Measurements from ENCODE around the gene ATF3.
A peak's percentile ranks its signal among the peaks of the same experiment; 100 is the strongest.

ATF3 gene

DNA sequence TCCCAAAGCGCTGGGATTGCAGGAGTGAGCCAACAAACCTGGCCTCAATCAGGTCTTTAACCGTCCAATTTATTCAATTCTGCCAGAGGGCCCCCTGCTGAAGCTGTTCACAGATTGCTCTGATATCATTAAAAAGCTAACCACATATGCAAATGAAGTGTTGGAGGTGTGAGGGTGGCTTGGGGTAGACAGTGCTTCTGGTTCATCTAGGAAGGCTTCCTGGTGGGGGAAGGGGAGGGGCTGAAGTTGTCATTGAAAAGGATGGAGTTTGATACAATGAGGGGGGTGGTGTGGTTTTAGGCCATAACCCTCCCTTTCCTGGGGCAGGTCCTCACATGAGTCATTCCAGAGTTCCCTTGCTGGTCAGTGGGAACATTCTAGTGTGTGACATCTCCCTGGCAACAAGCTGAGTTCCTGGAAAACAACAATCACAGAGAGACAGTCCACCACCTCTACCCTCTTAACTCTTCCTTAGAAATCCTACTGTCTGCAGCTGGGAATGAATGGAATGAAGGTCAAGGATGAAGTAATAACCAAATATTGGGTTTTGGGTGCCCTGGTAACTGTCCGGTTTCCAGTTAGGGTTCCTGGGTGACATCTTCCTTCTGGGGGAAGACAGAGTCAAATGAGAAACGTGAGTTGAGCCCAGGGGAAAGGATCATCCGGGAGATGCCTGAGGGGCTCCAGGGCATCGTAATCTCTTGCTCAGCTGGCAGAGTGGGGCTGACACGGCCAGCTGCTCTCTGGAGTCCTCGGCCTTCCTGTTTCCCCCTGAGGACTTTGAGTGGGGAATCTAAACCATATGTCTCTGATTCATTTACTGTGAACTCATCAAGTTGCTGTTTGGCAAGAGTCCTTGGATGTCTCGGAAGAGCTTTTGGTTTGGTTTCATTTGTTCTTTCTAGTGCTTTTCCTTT is 58.9 kb downstream of the ATF3 start:
- peak; percentile 83 for DNase-seq (ENCODE audit: low read depth)
- TF ChIP-seq, protein P1, sequence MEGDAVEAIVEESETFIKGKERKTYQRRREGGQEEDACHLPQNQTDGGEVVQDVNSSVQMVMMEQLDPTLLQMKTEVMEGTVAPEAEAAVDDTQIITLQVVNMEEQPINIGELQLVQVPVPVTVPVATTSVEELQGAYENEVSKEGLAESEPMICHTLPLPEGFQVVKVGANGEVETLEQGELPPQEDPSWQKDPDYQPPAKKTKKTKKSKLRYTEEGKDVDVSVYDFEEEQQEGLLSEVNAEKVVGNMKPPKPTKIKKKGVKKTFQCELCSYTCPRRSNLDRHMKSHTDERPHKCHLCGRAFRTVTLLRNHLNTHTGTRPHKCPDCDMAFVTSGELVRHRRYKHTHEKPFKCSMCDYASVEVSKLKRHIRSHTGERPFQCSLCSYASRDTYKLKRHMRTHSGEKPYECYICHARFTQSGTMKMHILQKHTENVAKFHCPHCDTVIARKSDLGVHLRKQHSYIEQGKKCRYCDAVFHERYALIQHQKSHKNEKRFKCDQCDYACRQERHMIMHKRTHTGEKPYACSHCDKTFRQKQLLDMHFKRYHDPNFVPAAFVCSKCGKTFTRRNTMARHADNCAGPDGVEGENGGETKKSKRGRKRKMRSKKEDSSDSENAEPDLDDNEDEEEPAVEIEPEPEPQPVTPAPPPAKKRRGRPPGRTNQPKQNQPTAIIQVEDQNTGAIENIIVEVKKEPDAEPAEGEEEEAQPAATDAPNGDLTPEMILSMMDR (IDR thresholded peaks at IDR 0.05; ENCODE audit: control insufficient read depth, insufficient read depth, low read depth, low read length, missing control alignments): no peak
- peak overlapping the region; percentile 14 for H3K4me3 ChIP-seq (ENCODE audit: control insufficient read depth, low read depth, low read length)

DNA sequence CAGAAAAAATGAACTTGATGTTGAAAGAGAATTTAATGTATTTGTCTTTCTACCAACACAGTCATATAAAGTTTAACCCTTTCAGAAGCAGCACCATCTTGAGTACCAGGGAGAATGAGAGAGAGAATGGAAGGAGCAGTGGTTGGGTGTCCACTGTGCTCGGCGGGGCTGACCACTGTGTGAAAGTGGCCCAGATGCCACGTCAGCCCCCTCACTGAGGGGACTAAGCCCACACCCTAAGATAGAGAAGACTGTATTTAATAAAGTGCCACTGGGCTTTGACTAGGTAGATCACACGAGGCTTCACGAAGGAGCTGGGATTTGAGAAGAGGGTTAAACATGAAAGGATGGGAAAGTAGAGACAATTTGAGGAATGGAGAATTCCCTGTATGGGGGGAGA is 59.9 kb downstream of the ATF3 start:
- DNase-seq (ENCODE audit: low read depth): no peak
- TF ChIP-seq, protein P1 (IDR thresholded peaks at IDR 0.05; ENCODE audit: control insufficient read depth, insufficient read depth, low read depth, low read length, missing control alignments): no peak
- H3K4me3 ChIP-seq (ENCODE audit: control insufficient read depth, low read depth, low read length): no peak overlapping the region

DNA sequence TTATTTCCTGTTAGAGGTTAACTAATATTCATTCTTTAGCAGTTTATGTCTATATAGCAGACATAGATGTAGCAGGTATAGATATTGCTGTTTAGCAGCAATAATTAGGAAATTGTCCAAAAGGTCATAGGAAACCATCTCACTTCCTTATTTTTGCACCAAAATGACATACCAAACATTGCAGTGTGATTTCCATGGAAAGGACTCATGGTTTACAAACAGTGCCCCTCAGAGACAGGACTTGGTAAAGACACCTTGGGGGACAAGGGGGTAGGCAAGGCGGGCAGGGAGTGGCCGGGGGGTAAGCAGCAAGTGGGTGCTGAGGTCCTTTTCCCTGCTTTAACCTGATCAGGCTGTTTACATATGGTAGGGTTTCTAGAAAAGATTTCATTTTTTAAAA is 60.5 kb downstream of the ATF3 start:
- no peak overlapping the region for H3K4me3 ChIP-seq (ENCODE audit: control insufficient read depth, low read depth, low read length)
- DNase-seq (ENCODE audit: low read depth): no peak
- TF ChIP-seq, protein P1 (IDR thresholded peaks at IDR 0.05; ENCODE audit: control insufficient read depth, insufficient read depth, low read depth, low read length, missing control alignments): no peak

DNA sequence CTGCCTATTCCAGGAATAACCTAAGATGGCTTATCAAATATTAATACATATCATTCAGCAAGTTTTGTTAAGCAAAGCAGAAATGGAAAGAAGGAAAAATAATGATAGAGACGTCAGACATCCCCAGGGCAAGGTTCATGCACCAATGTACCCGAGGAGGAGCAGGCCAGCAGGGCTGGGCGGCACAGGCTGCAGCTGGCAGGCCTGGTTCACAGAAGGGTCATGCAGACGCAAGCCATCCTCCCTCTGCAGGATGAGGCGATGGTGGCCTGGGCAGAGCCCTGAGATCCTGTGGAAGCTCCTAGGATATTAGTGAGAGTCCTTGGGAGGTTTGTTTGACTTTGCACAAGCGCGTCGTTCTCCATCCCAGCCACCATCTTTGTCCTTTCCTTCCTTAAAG is 61.0 kb downstream of the ATF3 start:
- no peak overlapping the region for H3K4me3 ChIP-seq (ENCODE audit: control insufficient read depth, low read depth, low read length)
- no peak for DNase-seq (ENCODE audit: low read depth)
- TF ChIP-seq, protein P1 (IDR thresholded peaks at IDR 0.05; ENCODE audit: control insufficient read depth, insufficient read depth, low read depth, low read length, missing control alignments): no peak

DNA sequence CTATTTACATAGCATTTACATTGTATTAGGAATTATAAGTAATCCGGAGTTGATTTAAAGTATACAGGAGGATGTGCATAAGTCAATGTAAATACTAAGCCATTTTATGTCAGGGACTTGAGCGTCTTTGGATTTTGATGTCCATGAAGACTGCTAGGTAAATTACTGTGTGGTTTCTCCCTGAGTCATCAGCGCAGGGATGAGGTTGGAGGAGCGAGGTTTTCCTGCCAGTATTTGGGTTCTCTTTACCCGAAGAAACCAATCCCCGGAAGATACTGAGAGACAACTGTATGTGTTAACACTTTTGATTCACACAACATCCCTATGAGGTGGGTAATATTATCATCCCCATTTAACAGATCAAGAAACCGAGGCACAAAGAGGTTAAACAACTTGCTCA is 61.7 kb downstream of the ATF3 start:
- no peak for DNase-seq (ENCODE audit: low read depth)
- no peak overlapping the region for H3K4me3 ChIP-seq (ENCODE audit: control insufficient read depth, low read depth, low read length)
- TF ChIP-seq, protein P1 (IDR thresholded peaks at IDR 0.05; ENCODE audit: control insufficient read depth, insufficient read depth, low read depth, low read length, missing control alignments): no peak

All from AG09309 (cell line).